HPDE6-E6E7 (cell line): ENCODE results near the gene CSTF1.
"Not testable (repeated sequence)": the region's sequence is repeated elsewhere in the genome, so short reads cannot be mapped to it uniquely, and the experiment has no call there.

Source experiments
- DNase-seq: peaks from one replicate; pipeline ENCODE4 v3.0.0; 2011; ENCODE audit warnings: missing footprints; ENCODE audit errors: extremely low spot score

The CSTF1 gene

DNA sequence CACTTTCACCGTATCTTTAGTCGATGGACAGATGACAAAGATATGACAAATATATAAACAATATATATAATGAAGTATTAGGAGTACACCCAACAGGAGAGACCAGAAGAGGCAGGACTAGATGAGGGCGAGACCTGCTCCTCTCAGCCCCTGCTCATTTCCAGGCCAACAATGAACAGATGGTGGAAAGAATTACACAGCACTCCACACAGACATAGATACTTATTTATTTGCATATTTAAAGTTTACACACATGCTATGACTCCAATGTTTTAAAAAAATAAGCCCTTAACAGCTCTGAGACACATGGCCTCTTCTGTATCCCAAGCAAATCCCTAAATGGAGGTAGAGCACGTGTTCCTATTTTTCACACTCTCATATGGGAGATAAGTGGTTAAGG is 23.3 kb upstream of the CSTF1 start:
- DNase-seq, result no peak

DNA sequence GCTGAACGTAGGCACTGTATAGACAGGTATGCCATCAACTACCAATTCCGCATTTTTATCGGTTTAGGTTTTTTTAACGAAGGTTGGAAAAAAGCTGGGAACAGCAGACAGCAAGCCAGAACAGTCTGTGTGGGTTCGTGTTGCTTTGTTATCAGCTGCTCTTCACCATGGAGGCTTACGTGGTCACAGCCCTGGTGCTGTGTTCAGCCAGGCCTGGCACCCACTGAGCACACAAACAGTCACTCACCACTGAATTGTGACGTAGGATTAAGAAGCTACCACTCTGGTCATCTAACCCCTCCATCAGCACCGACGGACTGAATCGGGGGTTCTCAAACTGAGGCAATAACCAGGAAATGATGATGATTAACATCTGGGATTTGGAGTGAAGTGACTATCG is 20.5 kb upstream of the CSTF1 start:
- DNase-seq, result no peak

DNA sequence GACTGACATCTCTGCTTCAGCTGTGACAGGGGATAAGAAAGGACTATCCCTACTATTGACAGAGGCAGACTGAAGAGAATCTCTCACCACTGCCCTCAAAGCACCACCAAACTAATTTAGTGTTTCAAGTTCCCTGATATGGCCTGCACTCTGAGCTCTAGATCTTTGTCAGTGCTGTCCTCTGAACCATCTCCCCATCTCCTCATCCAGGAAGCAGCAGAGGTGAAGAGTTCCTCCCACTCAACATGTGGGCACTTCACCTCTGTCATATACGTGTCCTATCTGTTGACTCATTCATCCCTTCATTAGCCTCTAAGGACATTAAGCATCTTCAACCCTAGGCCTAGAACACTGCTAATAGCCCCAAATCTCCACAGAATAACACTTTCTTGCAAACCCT is 19.6 kb upstream of the CSTF1 start:
- DNase-seq, result no peak

DNA sequence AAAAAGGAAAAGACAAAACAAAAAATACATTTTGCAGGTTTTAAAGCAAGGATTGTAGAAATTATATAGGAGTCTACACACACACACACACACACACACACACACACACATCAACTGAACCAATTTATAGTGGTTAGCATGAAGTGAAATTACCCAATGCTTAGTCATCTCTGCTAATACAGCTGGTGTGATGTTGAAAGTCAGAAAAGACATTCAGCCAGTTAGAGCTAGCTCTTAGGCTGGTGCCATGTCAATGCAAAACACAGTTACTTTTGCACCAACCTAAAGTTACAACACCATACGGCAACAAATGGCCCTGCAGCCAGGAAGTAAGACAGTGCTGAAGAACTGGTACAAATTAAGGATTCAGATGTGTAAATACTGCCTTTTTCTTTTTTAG is 18.5 kb upstream of the CSTF1 start:
- peak; percentile 90 for DNase-seq

DNA sequence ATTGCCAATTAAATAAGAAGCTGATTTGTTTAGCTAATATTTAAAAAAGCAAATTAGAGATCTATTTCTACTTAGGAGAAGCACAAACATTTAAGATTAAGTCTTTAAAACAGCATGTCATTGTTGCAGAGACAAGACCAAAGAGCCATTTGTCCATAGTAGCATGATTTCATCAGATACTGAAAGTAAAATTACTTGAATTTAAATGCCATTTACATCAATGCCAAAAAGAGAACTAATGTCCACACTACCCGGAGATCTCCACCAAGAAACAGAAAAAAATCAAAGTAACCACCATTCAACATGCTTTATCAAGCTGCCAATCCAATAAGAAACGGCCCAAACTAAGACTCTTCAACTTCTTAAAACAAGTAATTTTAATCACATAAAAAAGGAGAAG is 16.1 kb upstream of the CSTF1 start:
- no peak for DNase-seq

DNA sequence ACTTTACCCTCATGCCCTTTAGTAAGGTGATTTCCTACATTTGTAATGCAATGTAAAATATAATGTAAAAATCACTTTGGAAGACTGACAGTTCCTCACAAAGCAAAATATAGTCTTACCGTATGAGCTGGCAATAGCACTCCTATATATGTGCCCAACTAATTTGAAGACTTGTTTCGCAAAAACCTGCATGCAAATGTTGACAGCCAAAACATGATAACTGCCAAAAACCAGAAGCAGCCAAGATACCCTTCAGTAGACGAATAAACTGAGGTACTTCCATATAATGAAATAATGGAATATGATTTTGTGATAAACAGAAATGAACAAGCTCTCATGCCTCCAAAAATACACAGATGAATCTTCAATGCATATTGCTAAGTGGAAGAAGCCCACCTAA is 14.1 kb upstream of the CSTF1 start:
- DNase-seq, result no peak

DNA sequence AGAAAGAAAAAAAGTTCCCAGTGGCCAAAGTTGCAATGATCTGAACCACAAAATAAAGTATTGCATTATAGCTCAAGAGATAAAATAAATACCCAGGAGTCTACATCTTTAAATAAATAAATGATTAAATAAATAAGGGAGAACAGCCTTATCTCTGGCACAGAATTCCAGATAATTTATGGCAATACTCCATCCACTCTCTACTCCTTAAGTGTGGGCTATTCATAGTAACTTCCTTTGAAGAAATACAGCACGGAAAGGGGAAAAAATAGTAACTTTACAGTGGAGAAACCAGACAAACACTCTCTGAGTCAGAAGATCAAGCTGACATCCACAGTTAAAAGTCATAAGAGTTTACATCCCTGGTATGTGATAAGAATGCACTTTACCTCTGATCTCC is 12.1 kb upstream of the CSTF1 start:
- no peak for DNase-seq

DNA sequence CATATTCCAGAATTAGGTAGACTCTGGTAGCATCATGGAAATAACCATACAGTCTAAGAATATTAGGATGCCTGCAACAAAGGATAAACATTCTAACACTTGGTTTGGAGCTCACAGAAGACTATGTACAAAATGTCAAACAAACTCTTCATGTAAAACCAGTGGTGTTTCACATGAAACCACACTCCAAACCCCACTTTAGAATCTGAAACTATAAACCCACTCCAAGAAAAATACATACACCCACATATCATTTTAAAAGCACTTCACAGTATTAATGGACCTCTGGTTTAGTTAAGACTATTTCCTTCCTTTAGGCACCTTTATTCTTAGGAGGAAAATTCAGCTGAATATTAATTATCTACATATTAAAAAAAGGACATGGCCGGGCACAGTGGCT is 10.9 kb upstream of the CSTF1 start:
- DNase-seq, result no peak

DNA sequence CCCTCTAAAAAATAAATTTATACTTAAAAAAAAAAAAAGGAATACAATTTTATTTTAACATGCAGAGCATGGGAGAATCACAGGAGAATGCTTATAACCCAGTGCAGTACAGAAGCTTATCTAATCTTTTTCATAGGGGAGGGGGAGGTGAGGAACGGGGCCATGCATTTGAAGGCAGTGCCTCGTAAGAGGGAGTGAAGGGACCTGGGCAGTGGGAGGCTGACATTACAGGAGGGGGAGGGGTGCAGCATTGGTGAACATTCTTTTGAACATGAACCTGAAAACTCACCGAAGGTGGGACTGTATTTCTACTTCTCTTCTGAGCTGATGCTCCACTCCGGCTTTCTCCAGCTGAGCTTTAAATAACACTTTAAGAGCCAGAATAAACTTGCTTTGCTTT is 9.7 kb upstream of the CSTF1 start:
- DNase-seq, result no peak

DNA sequence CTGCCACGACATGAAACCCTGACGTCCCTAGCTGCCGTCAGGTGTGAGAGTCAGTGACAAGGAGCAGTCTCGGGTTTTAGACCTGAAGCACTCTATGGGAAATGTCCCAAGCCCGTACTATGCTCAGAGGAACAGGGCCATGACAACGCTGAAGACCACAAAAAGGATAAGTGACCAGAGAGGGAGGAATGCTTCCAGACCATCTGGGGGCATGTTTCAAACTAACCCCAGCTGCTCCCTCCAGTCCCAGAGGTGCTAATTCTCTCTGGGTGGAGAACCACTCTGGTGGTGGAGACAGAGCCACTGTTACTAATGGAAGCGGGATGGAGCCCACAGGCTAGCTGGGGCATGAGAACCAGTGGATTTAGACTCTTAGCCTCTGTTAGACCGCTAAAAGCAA is 9.1 kb upstream of the CSTF1 start:
- DNase-seq, result no peak

DNA sequence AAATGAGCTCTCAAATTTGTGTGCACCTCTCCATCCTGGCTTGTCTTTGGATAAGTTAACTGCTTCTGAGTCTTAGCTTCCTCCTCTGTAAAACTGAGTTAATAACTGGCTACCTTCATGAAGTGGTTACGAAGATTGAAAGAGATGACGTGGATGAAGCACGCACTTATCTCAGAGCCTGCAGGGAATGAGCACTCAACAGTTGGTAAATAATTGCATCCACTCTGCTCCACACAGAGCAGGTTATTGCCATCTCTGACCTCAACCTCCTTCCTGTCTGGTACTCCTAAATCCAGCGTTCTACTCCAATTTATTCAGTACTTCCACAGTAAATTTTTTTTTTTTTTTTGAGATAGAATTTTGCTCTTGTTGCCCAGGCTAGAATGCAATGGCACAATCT is 7.3 kb upstream of the CSTF1 start:
- no peak for DNase-seq

DNA sequence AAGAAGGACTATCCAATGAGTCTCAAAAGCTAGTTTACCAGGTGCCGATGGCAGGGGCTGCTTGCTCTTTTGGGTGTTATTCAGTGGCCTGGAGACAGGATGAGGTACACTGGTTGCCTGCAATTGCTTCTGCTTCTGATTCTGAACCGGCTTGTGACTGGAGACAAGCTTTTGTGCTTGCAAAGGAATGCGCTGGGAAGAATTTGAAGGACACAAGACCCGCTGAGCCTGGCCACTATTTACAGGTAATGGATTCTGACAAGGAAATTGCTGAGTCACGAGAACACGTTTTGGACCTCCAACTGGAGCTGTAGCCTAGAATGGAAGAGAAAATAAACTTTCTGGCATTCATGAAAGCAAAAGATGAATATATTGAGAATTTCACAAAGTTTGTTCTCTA is 6.2 kb upstream of the CSTF1 start:
- no peak for DNase-seq

DNA sequence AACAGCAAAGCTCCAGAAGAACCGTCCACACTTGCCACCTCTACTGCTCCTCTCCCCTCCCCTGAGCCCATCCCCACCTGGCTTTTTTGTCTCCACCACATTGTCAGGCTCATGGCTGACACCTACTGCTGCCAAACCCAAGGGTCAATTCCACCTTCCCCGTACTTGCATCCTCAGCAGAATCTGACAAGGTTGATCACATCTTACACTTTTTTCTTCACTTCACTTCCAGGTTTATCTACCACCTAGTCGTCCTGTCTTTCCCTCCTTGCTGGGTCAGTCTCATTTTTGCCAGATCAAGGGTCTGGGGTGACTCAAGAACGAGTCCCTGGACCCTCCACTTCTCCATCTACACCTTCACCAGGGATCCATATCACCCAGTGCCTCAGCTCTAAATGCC is 3.6 kb upstream of the CSTF1 start:
- no peak for DNase-seq

DNA sequence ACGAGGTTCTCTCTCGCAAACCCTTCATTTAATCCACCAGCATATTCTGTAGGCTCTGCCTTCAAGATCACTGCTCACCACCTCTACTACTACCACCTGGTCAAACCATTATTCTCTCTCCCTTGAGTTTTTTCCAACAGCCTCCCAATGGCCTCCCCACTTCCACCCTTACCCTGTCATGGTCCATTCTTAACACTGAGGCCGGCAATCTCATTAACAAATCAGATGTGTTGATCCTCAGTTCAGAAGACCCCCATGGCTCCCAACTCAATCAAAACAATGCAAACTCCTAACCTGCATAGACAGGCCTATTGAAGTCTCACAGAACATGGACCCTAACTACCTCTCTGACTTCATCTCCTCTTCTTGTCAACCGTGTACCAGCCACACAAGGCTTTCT is 2.6 kb upstream of the CSTF1 start:
- DNase-seq, result no peak

DNA sequence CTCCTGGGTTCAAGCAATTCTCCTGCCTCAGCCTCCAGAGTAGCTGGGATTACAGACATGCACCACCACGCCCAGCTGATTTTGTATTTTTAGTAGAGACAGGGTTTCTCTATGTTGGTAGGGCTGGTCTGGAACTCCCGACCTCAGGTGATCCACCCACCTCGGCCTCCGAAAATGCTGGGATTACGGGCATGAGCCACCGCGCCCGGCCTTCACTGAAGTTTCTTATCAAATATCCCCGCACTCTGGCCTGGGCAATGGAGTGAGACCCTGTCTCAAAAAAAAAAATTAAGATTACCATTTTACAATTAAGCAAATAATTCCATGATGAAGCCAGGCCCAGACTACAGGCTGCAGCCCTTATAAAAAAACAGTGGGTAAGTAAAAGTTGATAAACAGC is 2.0 kb upstream of the CSTF1 start:
- DNase-seq, result not testable (repeated sequence)

DNA sequence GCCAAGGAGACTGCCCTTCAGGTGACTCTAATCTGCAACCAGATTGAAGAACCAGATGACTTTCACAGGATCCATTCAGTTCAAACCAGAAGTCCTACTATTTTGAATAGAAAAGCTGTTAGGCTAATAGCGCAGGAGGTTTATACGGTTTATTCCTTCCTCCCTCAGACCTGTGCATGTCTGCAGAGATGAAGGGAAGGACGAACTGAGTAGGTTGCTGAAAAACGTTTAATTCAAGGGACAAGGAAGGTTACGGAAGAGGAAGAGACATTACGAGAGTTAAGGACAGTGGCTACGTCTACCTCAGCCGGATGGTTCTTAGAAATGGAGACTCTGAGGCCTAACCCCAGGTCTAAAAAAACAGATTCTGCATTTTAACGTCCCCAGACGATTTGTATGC is 1.4 kb upstream of the CSTF1 start:
- DNase-seq, result no peak

DNA sequence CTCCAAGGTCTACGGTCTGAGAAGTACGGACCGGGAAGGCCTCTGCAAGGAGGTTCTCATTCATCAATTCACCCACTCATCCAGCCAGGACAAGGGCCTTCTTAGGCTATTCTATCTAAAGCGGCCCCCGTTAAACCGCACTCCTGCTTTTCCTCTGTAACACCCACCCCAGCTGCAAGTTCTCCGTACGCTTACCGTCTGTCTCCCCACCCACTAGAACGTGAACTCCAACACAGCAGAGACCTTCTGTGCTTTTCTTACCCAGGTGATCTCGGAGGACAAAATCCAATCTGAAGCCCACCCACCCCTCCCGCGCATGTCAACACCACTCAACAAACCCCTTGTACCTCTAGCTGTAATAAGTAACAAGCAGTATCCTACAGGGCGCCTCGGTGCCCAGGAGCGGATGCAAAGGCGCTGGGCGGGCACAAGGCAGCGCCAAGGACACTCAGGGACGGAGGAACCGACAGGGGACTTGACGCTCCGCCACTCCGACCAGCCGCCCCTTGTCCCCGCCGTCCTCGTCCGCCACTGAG is 781 bp upstream of the CSTF1 start:
- DNase-seq, result peak; percentile 33

DNA sequence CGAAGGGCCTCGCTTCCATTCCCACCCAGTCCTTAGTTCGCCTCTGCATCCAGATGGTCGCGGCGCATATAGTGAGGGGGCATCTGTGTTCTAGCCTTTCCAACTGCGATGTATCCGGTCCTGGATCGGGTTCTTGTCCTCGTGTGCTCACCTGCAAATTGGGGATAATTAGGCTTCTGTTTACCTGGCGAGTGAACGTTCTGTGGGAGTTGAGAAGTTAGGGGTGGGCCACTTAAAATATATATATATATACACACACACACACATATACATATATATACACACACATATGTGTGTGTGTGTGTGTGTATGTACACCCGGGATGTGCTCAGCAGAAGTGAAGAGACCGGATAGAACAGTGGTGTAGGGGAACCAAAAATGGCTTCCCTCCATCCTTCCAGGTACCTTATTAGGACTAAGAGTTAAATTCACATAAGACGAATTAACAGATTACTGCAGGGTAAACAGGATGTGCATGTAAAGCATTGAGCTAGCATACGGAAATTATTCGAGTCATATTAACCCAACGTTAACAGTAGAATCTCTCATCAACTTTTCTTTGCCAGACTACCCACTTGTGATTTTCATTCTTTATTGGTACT is 537 bp downstream of the CSTF1 start:
- DNase-seq, result no peak

DNA sequence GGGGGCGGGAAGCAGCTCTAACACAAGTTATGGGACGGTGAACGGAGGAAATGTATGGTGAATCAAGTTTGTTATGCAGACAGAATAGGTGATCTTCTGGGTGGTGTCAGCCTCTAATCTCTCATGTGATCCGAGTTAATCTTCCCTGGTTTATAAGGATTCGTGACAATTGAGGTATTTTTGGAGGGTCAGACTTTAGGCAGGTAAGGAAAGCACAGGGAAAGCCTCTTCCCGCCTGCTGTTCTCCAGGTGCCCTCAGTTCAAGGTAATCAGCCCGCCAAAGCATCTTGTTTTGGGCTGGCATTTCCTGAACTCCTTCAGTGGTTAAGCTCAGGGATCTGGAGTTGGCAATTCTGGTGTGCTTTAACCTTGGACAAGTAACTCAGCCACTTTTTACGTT is 1.2 kb downstream of the CSTF1 start:
- DNase-seq, result no peak

DNA sequence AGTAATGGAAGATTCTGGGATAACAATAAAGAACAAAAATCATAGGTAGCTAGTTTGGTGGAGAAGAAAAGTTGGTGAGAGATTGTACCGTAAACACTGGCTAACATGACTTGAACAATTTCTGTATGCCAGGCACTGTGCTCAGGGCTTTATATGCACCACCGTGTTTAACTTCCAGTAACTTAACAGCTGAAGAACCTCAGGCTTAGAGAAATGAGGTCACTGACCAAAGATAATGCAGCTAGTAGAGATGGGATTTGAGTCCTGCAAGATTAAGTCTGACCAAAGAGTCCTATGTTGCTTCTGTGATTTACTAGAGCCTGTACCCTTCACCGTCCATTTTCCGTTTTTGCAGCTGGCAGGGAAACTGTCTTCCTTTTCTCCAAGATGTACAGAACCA is 2.7 kb downstream of the CSTF1 start:
- no peak for DNase-seq

DNA sequence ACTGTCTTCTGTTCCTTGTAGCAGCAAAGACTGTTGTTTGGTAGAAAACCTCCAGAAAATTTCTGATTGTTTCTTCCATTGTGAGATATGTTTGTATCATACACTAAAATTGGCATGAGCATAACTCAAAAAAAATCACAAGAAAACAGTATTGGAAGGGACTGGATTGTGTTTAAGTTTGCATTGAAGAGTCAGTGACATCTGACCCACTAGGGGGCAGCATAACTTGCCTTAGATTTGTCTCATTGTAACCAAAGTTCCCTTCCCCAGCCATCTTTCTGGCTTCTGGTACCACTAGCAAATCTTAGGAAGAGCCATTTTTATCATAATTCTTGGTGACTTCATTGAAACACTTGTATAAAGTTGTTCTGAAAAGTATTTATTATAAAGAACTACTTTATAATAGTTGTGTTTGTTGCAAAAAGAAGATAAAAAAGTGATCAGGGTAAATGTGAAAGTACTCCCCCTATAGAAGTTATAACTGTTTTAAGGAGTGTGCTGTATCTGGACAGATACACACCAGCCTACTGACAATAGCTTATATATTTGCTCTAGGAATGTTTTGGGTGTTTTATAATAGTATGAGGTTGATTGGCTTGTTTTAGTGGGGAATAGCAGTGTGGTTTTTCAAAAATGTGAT is 7.7 kb downstream of the CSTF1 start:
- peak; percentile 48 for DNase-seq

DNA sequence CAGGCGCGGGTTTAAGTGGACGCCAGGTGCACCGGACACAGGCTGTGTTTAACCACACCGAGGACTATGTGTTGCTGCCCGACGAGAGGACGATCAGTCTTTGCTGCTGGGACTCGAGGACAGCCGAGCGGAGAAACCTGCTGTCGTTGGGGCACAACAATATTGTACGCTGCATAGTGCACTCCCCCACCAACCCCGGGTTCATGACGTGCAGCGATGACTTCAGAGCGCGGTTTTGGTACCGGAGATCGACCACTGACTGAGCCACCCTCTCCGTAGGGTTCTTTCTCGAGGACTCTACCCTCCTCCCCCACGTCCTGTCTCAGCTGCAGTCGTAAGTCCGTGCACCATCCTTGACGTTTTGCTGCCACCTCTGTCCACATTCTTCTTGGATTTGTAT is 11.0 kb downstream of the CSTF1 start:
- no peak for DNase-seq

DNA sequence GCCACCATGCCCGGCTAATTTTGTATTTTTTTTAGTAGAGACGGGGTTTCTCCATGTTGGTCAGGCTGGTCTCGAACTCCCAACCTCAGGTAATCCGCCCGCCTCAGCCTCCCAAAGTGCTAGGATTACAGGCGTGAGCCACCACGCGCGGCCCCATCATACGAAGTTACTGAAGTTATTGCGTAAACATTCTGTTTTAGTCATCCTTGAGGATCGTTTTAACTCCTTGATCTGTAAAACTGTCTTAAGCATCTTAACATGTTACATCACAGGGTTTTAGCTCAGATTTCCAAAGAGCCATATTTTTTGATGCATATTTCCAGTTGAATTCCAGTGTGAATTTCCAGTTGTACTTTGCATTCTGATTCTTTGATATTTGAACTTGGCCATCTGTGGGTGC is 12.9 kb downstream of the CSTF1 start:
- not testable (repeated sequence) for DNase-seq

DNA sequence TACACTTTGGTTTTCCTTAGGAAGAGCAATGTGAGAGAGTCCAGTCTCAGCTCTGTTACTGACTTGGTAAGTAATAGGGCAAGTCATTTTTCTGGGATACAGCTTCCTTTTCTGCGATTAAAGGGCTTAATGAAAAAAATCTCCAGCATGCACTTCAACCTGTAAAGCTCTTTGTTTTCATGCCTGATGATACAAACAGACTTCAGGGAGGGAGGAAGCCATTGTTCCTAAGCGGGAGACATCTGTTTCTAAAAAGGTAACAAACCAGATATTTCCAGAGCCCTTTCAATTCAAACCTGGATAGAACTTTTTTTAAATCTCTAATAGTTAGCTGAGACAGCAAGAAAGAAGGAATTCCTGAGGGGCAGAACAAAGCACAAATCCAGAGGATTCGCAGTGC is 14.5 kb downstream of the CSTF1 start:
- no peak for DNase-seq
